ENCODE results near the gene LRRC28.
A peak's percentile ranks its signal among the peaks of the same experiment; 100 is the strongest.

Gene LRRC28

GRCh38 chr15:99250857-99251841 lies at the start of gene LRRC28 (continued):
- TF ChIP-seq ZNF114 (tag by site-specific recombination; IDR thresholded peaks at IDR 0.05) (no peak), TCF7L2 (IDR thresholded peaks at IDR 0.05; ENCODE audit: borderline replicate concordance, low read depth, low read length) (no peak), ZNF544 (tag by site-specific recombination; IDR thresholded peaks at IDR 0.05) (no peak), ZNF555 (tag by site-specific recombination; conservative IDR thresholded peaks at IDR 0.05) (no peak), ZNF658 (tag by site-specific recombination; IDR thresholded peaks at IDR 0.05) (no peak), GLI4 (tag by site-specific recombination; IDR thresholded peaks at IDR 0.05) (no peak), ZNF239 (tag by site-specific recombination; IDR thresholded peaks at IDR 0.05) (no peak), ZNF548 (tag by site-specific recombination; IDR thresholded peaks at IDR 0.05) (no peak), ZNF133 (tag by site-specific recombination; IDR thresholded peaks at IDR 0.05) (no peak), ZNF19 (tag by site-specific recombination; IDR thresholded peaks at IDR 0.05; ENCODE audit: low read depth) (no peak), ZNF214 (tag by site-specific recombination; IDR thresholded peaks at IDR 0.05; ENCODE audit: borderline replicate concordance) (no peak), WT1 (tag by site-specific recombination; IDR thresholded peaks at IDR 0.05) (no peak), SP3 (tag by site-specific recombination; IDR thresholded peaks at IDR 0.05) (peak; percentile 83), ZNF585B (tag by site-specific recombination; IDR thresholded peaks at IDR 0.05) (no peak), ZNF558 (tag by site-specific recombination; IDR thresholded peaks at IDR 0.05) (no peak), HOXC10 (CRISPR knock-in tag; IDR thresholded peaks at IDR 0.05) (0 out of 2 replicates have a peak, but pooled peaks have one; percentile 38), ZNF23 (tag by site-specific recombination; IDR thresholded peaks at IDR 0.05; ENCODE audit: borderline replicate concordance) (no peak), TRIM28 (IDR thresholded peaks at IDR 0.05; ENCODE audit: borderline replicate concordance, low read length) (no peak), ZNF704 (tag by site-specific recombination; IDR thresholded peaks at IDR 0.05) (no peak), ZNF311 (tag by site-specific recombination; IDR thresholded peaks at IDR 0.05; ENCODE audit: borderline replicate concordance) (no peak), RBAK (tag by site-specific recombination; IDR thresholded peaks at IDR 0.05) (no peak), ZNF624 (tag by site-specific recombination; IDR thresholded peaks at IDR 0.05) (no peak), ZSCAN5A (tag by site-specific recombination; IDR thresholded peaks at IDR 0.05) (no peak), ZNF37A (tag by site-specific recombination; IDR thresholded peaks at IDR 0.05) (no peak), GLIS2 (tag by site-specific recombination; IDR thresholded peaks at IDR 0.05) (no peak), ZNF514 (tag by site-specific recombination; IDR thresholded peaks at IDR 0.05) (no peak), FEZF1 (tag by site-specific recombination; IDR thresholded peaks at IDR 0.05) (no peak)
- TF ChIP-seq, protein P1, sequence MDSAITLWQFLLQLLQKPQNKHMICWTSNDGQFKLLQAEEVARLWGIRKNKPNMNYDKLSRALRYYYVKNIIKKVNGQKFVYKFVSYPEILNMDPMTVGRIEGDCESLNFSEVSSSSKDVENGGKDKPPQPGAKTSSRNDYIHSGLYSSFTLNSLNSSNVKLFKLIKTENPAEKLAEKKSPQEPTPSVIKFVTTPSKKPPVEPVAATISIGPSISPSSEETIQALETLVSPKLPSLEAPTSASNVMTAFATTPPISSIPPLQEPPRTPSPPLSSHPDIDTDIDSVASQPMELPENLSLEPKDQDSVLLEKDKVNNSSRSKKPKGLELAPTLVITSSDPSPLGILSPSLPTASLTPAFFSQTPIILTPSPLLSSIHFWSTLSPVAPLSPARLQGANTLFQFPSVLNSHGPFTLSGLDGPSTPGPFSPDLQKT (IDR thresholded peaks at IDR 0.05; ENCODE audit: borderline replicate concordance, low read depth, low read length) = no peak; the same call in 1 of the 2 replicates
- TF ChIP-seq, protein P2, sequence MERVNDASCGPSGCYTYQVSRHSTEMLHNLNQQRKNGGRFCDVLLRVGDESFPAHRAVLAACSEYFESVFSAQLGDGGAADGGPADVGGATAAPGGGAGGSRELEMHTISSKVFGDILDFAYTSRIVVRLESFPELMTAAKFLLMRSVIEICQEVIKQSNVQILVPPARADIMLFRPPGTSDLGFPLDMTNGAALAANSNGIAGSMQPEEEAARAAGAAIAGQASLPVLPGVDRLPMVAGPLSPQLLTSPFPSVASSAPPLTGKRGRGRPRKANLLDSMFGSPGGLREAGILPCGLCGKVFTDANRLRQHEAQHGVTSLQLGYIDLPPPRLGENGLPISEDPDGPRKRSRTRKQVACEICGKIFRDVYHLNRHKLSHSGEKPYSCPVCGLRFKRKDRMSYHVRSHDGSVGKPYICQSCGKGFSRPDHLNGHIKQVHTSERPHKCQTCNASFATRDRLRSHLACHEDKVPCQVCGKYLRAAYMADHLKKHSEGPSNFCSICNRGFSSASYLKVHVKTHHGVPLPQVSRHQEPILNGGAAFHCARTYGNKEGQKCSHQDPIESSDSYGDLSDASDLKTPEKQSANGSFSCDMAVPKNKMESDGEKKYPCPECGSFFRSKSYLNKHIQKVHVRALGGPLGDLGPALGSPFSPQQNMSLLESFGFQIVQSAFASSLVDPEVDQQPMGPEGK (tag by site-specific recombination; IDR thresholded peaks at IDR 0.05) = peak; percentile 80
- TF ChIP-seq, protein P3, sequence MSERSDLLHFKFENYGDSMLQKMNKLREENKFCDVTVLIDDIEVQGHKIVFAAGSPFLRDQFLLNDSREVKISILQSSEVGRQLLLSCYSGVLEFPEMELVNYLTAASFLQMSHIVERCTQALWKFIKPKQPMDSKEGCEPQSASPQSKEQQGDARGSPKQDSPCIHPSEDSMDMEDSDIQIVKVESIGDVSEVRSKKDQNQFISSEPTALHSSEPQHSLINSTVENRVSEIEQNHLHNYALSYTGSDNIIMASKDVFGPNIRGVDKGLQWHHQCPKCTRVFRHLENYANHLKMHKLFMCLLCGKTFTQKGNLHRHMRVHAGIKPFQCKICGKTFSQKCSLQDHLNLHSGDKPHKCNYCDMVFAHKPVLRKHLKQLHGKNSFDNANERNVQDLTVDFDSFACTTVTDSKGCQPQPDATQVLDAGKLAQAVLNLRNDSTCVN (tag by site-specific recombination; optimal IDR thresholded peaks at IDR 0.05) = peak; percentile 34
- TF ChIP-seq, protein P4, sequence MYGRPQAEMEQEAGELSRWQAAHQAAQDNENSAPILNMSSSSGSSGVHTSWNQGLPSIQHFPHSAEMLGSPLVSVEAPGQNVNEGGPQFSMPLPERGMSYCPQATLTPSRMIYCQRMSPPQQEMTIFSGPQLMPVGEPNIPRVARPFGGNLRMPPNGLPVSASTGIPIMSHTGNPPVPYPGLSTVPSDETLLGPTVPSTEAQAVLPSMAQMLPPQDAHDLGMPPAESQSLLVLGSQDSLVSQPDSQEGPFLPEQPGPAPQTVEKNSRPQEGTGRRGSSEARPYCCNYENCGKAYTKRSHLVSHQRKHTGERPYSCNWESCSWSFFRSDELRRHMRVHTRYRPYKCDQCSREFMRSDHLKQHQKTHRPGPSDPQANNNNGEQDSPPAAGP (tag by site-specific recombination; IDR thresholded peaks at IDR 0.05) = peak; percentile 12; the same call in 1 of the 2 replicates
- TF ChIP-seq, protein P5, sequence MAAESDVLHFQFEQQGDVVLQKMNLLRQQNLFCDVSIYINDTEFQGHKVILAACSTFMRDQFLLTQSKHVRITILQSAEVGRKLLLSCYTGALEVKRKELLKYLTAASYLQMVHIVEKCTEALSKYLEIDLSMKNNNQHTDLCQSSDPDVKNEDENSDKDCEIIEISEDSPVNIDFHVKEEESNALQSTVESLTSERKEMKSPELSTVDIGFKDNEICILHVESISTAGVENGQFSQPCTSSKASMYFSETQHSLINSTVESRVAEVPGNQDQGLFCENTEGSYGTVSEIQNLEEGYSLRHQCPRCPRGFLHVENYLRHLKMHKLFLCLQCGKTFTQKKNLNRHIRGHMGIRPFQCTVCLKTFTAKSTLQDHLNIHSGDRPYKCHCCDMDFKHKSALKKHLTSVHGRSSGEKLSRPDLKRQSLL (tag by site-specific recombination; IDR thresholded peaks at IDR 0.05) = peak; percentile 90
